Measurements from ENCODE around the gene CLC. TPM values are rescaled to one million over a fixed set of nuclear protein-coding genes. Genes with fewer than 3 reads are reported as not detected.
A peak's percentile ranks its signal among the peaks of the same experiment; 100 is the strongest.
"Not testable (repeated sequence)": the region's sequence is repeated elsewhere in the genome, so short reads cannot be mapped to it uniquely, and the experiment has no call there.

The CLC gene
- total RNA-seq, 6 experiments from 2014 or later = not detected

DNA sequence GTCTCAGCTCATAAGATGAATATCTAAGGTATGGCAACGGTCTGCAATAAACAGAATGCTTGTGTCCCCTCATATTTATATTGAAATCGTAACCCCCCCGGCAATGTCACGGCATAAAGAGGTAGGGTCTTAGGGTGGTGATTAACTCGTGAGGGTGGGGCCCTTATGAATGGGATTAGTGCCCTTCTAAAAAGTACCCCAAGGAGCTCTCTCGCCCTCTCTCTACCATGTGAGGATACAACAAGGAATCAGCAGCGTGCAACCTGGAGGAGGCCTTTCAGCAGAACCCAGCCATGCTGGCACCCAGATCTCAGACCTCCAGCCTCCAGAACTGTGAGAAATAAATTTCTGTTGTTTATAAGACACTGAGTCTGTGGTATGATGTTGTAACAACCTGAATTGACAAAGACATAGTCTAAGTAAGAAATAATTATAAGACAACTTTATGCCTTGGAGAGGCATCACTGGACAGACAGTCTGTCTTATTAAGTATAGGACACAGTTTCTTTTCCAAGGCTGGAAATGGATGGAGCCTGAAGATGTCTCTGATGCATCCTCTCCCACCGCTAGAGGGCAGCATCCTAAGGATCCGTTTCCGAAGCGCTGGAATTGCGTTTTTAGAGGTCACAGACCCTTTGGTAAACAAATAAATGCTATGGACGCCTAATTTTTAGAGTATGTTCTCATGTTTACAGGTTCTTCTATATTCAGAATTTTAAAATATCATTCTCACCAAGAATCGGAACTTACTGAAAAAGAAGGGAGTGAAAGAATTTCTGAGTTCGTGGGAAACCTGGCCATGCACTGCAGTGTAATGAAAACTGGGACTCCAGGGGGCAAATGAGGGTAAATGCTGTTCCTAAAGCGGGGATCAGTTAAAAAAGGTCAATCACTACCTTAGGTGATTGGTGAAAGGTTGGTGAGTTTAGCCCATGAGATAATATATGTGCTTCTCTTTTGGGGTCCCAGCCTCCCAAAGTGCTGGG lies 27.6 kb upstream of the CLC start:
- ATAC-seq (peak; percentile 45 to 51 (median 46)), DNase-seq (peak in 1 of 3 donors; percentile 23)
- no peak for TF ChIP-seq POLR2A (IDR thresholded peaks at IDR 0.05)
- TF ChIP-seq CTCF (IDR thresholded peaks at IDR 0.05) = peak; percentile 49 to 84 (median 75)
- Histone ChIP-seq H3K36me3 (no peaks in the 10 kb centered on the region), H3K4me3 (no peak overlapping the region), H3K27me3 (no peaks in the 10 kb centered on the region), H3K9me3 (no peaks in the 10 kb centered on the region), H3K27ac (no peak overlapping the region), H3K4me1 (no peaks in the 10 kb centered on the region)
- WGBS (ENCODE audit: insufficient coverage, low coverage, low lambda C conversion rate, missing lambda C conversion rate) = 41% methylated on average over 16 of the region's 16 CpGs
- intact Hi-C loops (cut with DNase I) = no loop called here

- H3K27ac ChIP-seq; H3K4me1 ChIP-seq; DNase-seq; H3K9me3 ChIP-seq; intact Hi-C loops (cut with DNase I); H3K4me3 ChIP-seq; H3K36me3 ChIP-seq; ATAC-seq; H3K27me3 ChIP-seq: not testable (repeated sequence)
- 100% methylated on average over 1 of the region's 1 CpG for WGBS (ENCODE audit: insufficient coverage, low coverage, low lambda C conversion rate, missing lambda C conversion rate)
Observed at GRCh38 chr19:39761851-39762250, 24.0 kb upstream of the CLC start.

GRCh38 chr19:39759457-39760184 lies 21.8 kb upstream of the CLC start:
- Histone ChIP-seq H3K27me3 (no peaks in the 10 kb centered on the region), H3K27ac (no peak overlapping the region), H3K4me3 (no peak overlapping the region), H3K36me3 (no peaks in the 10 kb centered on the region), H3K9me3 (no peaks in the 10 kb centered on the region), H3K4me1 (no peaks in the 10 kb centered on the region)
- no peak for TF ChIP-seq CTCF (IDR thresholded peaks at IDR 0.05)
- TF ChIP-seq POLR2A (IDR thresholded peaks at IDR 0.05) = no peak
- intact Hi-C loops (cut with DNase I) = no loop called here
- 23% methylated on average over 4 of the region's 4 CpGs for WGBS (ENCODE audit: insufficient coverage, low coverage, low lambda C conversion rate, missing lambda C conversion rate)
- DNase-seq (no peak), ATAC-seq (no peak)

GRCh38 chr19:39754971-39755370 lies 17.1 kb upstream of the CLC start:
- intact Hi-C loops (cut with DNase I) = no loop called here
- WGBS (ENCODE audit: insufficient coverage, low coverage, low lambda C conversion rate, missing lambda C conversion rate) = 22% methylated on average over 3 of the region's 3 CpGs
- H3K4me3 ChIP-seq = no peak overlapping the region
- no peaks in the 10 kb centered on the region for H3K36me3 ChIP-seq
- H3K9me3 ChIP-seq = no peaks in the 10 kb centered on the region
- TF ChIP-seq POLR2A (IDR thresholded peaks at IDR 0.05) (no peak), CTCF (IDR thresholded peaks at IDR 0.05) (no peak)
- no peaks in the 10 kb centered on the region for H3K4me1 ChIP-seq
- ATAC-seq (no peak), DNase-seq (no peak)
- H3K27me3 ChIP-seq = no peaks in the 10 kb centered on the region
- no peak overlapping the region for H3K27ac ChIP-seq

GRCh38 chr19:39754544-39754943 lies 16.7 kb upstream of the CLC start:
- WGBS (ENCODE audit: insufficient coverage, low coverage, low lambda C conversion rate, missing lambda C conversion rate) = 52% methylated on average over 2 of the region's 2 CpGs
- Histone ChIP-seq H3K4me1 (no peaks in the 10 kb centered on the region), H3K27me3 (no peaks in the 10 kb centered on the region), H3K9me3 (no peaks in the 10 kb centered on the region), H3K4me3 (no peak overlapping the region), H3K36me3 (no peaks in the 10 kb centered on the region), H3K27ac (no peak overlapping the region)
- ATAC-seq (no peak), DNase-seq (no peak)
- intact Hi-C loops (cut with DNase I) = no loop called here
- no peak for TF ChIP-seq CTCF (IDR thresholded peaks at IDR 0.05)
- no peak for TF ChIP-seq POLR2A (IDR thresholded peaks at IDR 0.05)
